T follicular helper cell (primary cell): ENCODE measurements around the gene MYO3B.
"Not testable (repeated sequence)": the region's sequence is repeated elsewhere in the genome, so short reads cannot be mapped to it uniquely, and the experiment has no call there.

Source experiments
- DNase-seq: peaks from one replicate; pipeline ENCODE4 v3.0.0-alpha.2; 2020; ENCODE audit warnings: low read depth

Gene MYO3B

GRCh38 chr2:170467568-170468422 is 289.8 kb downstream of the MYO3B start:
- DNase-seq = no peak

GRCh38 chr2:170468557-170468956 is 290.6 kb downstream of the MYO3B start:
- DNase-seq = no peak

- not testable (repeated sequence) for DNase-seq
Measured at GRCh38 chr2:170472498-170472897, 294.6 kb downstream of the MYO3B start.

- no peak for DNase-seq
Measured at GRCh38 chr2:170475878-170476277, 297.9 kb downstream of the MYO3B start.

GRCh38 chr2:170477630-170478029 is 299.7 kb downstream of the MYO3B start:
- DNase-seq = no peak

GRCh38 chr2:170481201-170481600 is 303.3 kb downstream of the MYO3B start:
- no peak for DNase-seq

- no peak for DNase-seq
Measured at GRCh38 chr2:170484552-170484951, 306.6 kb downstream of the MYO3B start.

GRCh38 chr2:170485254-170486026 is 307.5 kb downstream of the MYO3B start:
- no peak for DNase-seq

- no peak for DNase-seq
Measured at GRCh38 chr2:170486730-170487129, 308.8 kb downstream of the MYO3B start.

GRCh38 chr2:170488807-170489206 is 310.9 kb downstream of the MYO3B start:
- DNase-seq = no peak

GRCh38 chr2:170492010-170492409 is 314.1 kb downstream of the MYO3B start:
- DNase-seq = no peak

GRCh38 chr2:170493426-170494097 is 315.6 kb downstream of the MYO3B start:
- no peak for DNase-seq

- no peak for DNase-seq
Measured at GRCh38 chr2:170495896-170496295, 317.9 kb downstream of the MYO3B start.

GRCh38 chr2:170498619-170499018 is 320.7 kb downstream of the MYO3B start:
- no peak for DNase-seq

- no peak for DNase-seq
Measured at GRCh38 chr2:170500104-170500503, 322.2 kb downstream of the MYO3B start.

- no peak for DNase-seq
Measured at GRCh38 chr2:170500770-170501169, 322.8 kb downstream of the MYO3B start.

GRCh38 chr2:170501421-170502043 is 323.6 kb downstream of the MYO3B start:
- DNase-seq = no peak

GRCh38 chr2:170502361-170503130 is 324.6 kb downstream of the MYO3B start:
- no peak for DNase-seq

- DNase-seq = no peak
Measured at GRCh38 chr2:170503563-170503962, 325.6 kb downstream of the MYO3B start.

GRCh38 chr2:170503971-170504809 is 326.2 kb downstream of the MYO3B start:
- no peak for DNase-seq

GRCh38 chr2:170504810-170505145 is 326.8 kb downstream of the MYO3B start:
- no peak for DNase-seq
